IgD-negative memory B cell (primary cell): ENCODE results near the gene PLEKHM3. TPM values are rescaled to one million over a fixed set of nuclear protein-coding genes. Genes with fewer than 3 reads are reported as not detected.

Source experiments
- H3K27ac Mint-ChIP-seq, 3 donors: one replicate each; pipeline ENCODE4 v1.8.0; 2020 to 2022; ENCODE audit warnings: mild to moderate bottlenecking in 3 of 3, mixed read lengths in 3 of 3, moderate library complexity in 1 of 3
- H3K27me3 Mint-ChIP-seq: one replicate; pipeline ENCODE4 v1.8.0; 2021; ENCODE audit warnings: mixed read lengths
- H3K36me3 Mint-ChIP-seq: one replicate; pipeline ENCODE4 v1.8.0; 2020; ENCODE audit warnings: mild to moderate bottlenecking, mixed read lengths
- H3K4me1 Mint-ChIP-seq, 3 donors: one replicate each; pipeline ENCODE4 v1.8.0; 2020 to 2022; ENCODE audit warnings: mixed read lengths in 3 of 3, mild to moderate bottlenecking in 1 of 3
- H3K4me3 Mint-ChIP-seq, 4 donors: one replicate each; pipeline ENCODE4 v1.8.0; 2020 to 2022; ENCODE audit warnings: mild to moderate bottlenecking in 4 of 4, mixed read lengths in 4 of 4, moderate library complexity in 3 of 4
- H3K9me3 Mint-ChIP-seq, 3 donors: one replicate each; pipeline ENCODE4 v1.8.0; 2020 to 2021; ENCODE audit warnings: mixed read lengths in 3 of 3, mild to moderate bottlenecking in 1 of 3
- polyA plus RNA-seq: library from polyadenylated mRNA; unstranded; fragments of 300-500 nt; fragmentation: Illumina TruSeq; gene quantifications from one replicate; pipeline ENCODE4 v1.2.3, GENCODE V29; 2021

PLEKHM3 gene
- polyA plus RNA-seq, 1 donor from 2014 or later = 2.5 TPM

DNA sequence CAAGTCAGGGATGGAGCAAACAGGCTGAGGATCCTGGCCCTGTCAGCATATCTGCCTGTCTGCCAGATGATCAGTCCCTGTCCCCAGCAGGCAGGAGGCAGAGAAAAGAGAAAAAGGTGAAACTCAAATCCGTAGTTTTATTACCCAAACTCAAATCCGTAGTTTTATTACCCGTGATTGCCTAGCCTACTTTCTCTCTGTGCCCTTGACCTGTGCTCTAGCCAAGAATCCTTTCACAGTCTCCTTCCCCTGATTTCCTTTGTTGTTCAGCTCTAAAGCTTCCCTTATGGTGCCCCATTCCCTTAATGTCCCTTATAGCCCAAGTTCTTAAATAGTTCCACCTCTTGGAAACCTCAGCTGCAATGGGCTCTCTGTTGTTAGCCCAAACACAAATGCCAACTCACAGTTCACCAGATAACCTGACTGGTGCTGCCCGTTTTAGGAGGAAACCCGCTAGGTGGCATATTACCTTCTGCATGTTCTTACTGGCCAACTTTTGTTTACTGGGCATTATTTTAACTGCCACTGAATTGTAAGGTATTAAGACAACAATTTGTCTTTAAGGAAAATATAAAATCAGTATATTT lies 130.0 kb downstream of the PLEKHM3 start:
- no peak overlapping the region for H3K4me3 Mint-ChIP-seq
- H3K4me1 Mint-ChIP-seq = no peaks in the 10 kb centered on the region
- H3K9me3 Mint-ChIP-seq = no peaks in the 10 kb centered on the region
- H3K27me3 Mint-ChIP-seq = no peaks in the 10 kb centered on the region
- no peak overlapping the region for H3K27ac Mint-ChIP-seq
- no peaks in the 10 kb centered on the region for H3K36me3 Mint-ChIP-seq

DNA sequence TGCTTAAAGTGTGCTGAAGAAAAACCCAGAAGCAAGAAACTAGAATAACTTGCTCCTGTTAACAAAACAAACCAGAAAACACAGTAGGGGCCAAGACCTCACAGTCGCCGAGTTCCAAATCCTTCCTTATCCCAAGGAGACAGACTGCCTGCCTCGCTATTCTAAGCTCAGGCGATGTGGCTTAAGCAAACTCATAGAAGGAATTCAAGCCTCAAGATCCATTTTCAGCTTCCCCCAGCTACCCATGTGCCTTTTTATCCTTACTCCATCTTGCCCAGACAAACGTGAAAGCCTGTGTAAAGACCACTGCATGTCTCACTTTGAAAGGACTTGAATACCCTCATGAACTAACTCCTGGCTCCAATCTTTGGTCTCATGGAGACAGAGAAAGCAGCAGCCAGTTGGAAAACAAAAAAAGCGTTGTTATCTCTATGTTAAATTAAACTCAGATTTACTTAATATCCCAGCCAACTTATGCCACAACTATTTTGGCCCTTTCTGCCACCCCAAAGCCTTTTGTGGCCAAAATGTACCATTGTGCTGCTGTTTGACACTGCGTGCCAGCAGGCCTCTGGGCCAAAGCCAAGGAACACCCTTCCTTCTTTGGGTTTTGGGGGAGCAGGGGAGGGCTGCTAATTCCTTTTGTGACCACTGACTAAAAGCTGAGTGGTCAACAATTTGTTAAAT lies 132.5 kb downstream of the PLEKHM3 start:
- Mint-ChIP-seq H3K27ac (peak overlapping the region in 1 of 3 donors; percentile 14), H3K9me3 (no peaks in the 10 kb centered on the region), H3K27me3 (no peaks in the 10 kb centered on the region), H3K4me1 (no peaks in the 10 kb centered on the region), H3K36me3 (no peaks in the 10 kb centered on the region), H3K4me3 (no peak overlapping the region)

DNA sequence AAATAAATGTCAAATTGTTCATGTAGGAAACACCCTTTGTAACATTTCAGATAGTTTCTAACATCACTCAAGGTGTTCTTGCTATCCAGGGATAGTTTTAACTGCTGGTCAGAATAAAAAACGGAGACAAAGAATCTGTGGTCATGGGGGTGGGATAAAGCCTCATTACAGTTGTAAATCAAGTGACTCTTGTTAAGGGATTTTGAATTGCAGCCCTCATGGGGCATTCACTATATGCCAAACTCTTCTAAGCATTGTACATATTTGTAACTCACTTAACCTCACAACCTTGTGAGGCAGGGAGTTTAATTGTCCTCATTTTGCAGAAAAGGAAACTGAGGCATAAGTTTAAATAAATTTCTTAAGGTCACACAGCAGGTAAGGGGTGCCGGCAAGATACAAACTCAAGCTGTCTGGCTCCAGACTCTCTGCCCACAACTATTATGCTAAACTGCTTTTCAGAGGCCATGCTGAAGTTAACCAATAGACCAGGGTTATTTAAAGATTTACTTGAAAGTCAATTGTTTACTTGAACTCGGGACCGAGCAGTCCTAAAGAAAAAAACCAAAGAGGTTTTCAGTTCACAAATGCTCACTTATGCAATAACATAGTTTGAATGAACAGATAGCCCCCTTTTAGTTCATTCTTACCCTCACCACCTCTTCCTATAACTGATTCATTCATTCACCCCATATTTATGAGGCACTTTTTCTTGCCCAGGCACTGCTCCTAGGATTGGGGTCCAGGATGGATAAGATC lies 134.1 kb downstream of the PLEKHM3 start:
- Mint-ChIP-seq H3K36me3 (peaks cover 2% of the 10 kb centered on the region), H3K4me3 (no peak overlapping the region), H3K27me3 (no peaks in the 10 kb centered on the region), H3K4me1 (no peaks in the 10 kb centered on the region), H3K9me3 (no peaks in the 10 kb centered on the region), H3K27ac (peak overlapping the region in 1 of 3 donors; percentile 13)

DNA sequence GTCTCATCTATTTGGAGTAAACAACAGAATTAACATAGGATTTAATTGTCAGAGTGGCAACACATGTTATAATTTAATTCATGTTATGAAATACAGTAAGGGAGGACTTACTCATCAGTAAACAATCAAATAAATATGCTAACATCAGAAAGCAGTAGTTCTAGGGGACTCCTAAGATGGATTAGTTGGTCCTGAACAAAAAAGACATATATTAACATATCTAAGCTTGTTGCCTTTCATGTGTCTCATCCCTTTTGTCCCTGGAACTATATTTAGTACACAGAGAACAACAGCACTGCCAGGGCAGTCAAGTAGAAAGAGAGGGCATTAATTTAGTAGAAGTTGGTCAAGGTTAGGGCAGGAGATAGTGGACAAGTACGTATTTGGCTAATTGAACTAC lies 137.8 kb downstream of the PLEKHM3 start:
- H3K9me3 Mint-ChIP-seq = no peaks in the 10 kb centered on the region
- no peak overlapping the region for H3K27ac Mint-ChIP-seq
- peaks cover 0 to 2% (median 0%) of the 10 kb centered on the region in 3 donors for H3K4me1 Mint-ChIP-seq
- no peaks in the 10 kb centered on the region for H3K27me3 Mint-ChIP-seq
- H3K36me3 Mint-ChIP-seq = peaks cover 2% of the 10 kb centered on the region
- no peak overlapping the region for H3K4me3 Mint-ChIP-seq

DNA sequence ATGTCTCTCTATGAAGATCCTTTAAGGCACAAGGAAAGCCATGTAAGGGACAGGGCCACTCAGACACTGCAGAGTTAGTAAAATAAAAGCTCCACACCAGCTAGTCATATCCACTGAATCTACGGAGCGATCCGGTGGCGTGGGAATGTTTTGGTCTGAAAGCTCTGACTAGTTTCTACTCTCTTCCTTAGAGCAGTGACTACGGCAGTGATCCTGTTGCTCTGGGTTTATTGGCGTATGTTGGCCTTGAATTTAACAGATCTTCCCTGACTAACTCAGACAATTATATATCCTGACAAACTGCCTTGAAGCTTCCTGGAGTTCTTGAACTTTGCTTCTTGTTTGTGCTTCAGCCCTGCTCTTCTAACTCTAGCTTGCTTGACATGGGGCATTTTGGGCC lies 140.3 kb downstream of the PLEKHM3 start:
- H3K36me3 Mint-ChIP-seq = peaks cover 2% of the 10 kb centered on the region
- no peaks in the 10 kb centered on the region for H3K27me3 Mint-ChIP-seq
- H3K9me3 Mint-ChIP-seq = no peaks in the 10 kb centered on the region
- H3K27ac Mint-ChIP-seq = no peak overlapping the region
- H3K4me3 Mint-ChIP-seq = no peak overlapping the region
- H3K4me1 Mint-ChIP-seq = peaks cover 0 to 2% (median 0%) of the 10 kb centered on the region in 3 donors

DNA sequence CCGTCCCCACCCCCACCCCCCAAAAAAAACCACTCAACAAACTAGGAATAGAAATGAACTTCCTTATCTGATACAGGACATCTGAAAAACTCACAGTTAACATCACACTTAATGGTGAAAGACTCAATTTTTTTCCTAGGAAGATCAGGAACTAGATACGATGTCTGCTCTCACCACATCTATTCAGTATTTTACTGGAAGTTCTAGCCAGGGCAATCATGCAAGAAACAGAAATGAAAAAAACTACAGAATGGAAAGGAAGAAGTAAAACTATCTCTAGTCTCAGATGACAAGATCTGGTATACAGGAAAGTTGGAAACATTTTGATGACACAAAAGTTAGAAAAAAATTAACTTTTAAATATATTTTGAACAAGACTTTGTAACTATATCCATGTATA lies 141.2 kb downstream of the PLEKHM3 start:
- H3K4me3 Mint-ChIP-seq = no peak overlapping the region
- peaks cover 2% of the 10 kb centered on the region for H3K36me3 Mint-ChIP-seq
- peaks cover 0 to 2% (median 0%) of the 10 kb centered on the region in 3 donors for H3K4me1 Mint-ChIP-seq
- H3K27me3 Mint-ChIP-seq = no peaks in the 10 kb centered on the region
- H3K27ac Mint-ChIP-seq = no peak overlapping the region
- no peaks in the 10 kb centered on the region for H3K9me3 Mint-ChIP-seq

DNA sequence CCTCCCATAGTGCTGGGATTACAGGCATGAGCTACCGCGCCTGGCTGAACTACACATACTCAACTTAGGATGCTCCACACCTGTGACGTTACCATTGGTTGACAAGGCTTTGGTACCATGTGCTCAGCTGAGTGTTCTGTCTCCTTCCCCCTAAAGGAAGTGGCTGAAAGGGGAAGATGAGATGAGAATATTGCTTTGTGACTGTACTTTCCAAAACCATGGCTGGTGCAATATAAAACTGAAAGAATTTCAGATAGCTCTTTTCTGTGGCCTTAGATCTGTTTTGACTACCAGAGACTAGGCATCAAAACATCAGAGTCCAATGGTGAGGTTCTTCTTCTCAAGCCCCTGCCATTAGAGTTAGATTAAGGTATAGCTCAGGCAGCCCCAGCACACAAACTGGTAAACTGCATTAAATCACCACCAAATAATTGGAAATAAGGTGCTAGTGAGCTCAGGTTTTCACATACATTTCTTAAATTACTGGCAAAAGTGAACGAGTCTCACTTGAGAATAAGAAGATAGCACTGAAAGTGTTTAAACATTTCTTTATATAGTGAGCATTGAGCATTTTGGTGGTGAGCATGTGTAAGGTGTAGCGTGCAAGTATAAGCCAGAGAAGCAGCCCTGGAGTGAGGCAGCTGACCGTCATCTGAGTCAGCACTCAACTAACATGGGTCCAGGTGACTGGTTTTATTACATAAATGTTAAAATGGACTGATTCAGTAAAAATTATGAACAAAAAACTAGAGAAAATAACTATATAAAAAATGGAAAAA lies 142.1 kb downstream of the PLEKHM3 start:
- Mint-ChIP-seq H3K36me3 (peaks cover 2% of the 10 kb centered on the region), H3K9me3 (no peaks in the 10 kb centered on the region), H3K27ac (no peak overlapping the region), H3K4me3 (no peak overlapping the region), H3K27me3 (no peaks in the 10 kb centered on the region), H3K4me1 (peaks cover 0 to 2% (median 0%) of the 10 kb centered on the region in 3 donors)

DNA sequence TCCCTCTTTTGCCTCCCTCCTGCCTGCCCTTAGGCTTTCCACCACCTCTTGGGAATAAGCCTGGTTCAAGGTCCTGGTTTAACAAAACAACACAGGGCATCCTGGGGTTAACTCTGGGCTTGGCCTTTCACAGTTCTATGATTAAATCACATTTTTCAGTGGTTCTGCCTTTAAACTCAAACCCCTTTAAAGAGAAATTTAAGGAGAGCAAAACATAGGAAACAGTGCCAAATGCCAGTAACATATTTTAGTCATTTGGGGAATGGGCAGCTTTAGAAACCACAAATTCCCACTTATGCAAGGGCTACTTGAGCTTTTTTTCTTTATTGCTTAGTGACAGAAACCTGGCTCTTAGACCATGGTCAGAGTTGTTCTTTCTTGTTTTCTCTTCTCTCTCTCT lies 143.4 kb downstream of the PLEKHM3 start:
- Mint-ChIP-seq H3K4me1 (peaks cover 0 to 2% (median 0%) of the 10 kb centered on the region in 3 donors), H3K27ac (no peak overlapping the region), H3K36me3 (no peaks in the 10 kb centered on the region), H3K4me3 (no peak overlapping the region), H3K27me3 (no peaks in the 10 kb centered on the region), H3K9me3 (no peaks in the 10 kb centered on the region)

DNA sequence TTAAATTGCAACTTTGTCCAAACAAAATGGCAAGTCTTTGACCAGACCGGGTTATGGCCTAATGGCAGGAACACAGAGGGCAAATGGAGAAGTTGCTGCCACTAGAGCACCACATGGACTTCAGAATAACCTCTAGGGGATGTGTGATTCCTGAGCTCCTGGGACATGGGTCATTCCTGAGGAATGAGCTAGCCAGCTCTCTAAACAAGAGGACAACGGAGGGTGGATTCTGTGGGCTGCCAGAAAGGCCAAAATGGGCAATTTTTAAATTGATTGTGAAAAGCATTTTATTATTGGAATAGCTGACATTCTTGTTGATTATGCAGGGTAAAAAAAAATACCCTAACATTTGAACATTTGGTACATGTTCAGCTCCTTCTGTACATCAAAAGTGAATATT lies 145.8 kb downstream of the PLEKHM3 start:
- no peaks in the 10 kb centered on the region for H3K36me3 Mint-ChIP-seq
- no peaks in the 10 kb centered on the region for H3K9me3 Mint-ChIP-seq
- no peak overlapping the region for H3K27ac Mint-ChIP-seq
- peaks cover 0 to 2% (median 0%) of the 10 kb centered on the region in 3 donors for H3K4me1 Mint-ChIP-seq
- H3K4me3 Mint-ChIP-seq = no peak overlapping the region
- H3K27me3 Mint-ChIP-seq = no peaks in the 10 kb centered on the region

DNA sequence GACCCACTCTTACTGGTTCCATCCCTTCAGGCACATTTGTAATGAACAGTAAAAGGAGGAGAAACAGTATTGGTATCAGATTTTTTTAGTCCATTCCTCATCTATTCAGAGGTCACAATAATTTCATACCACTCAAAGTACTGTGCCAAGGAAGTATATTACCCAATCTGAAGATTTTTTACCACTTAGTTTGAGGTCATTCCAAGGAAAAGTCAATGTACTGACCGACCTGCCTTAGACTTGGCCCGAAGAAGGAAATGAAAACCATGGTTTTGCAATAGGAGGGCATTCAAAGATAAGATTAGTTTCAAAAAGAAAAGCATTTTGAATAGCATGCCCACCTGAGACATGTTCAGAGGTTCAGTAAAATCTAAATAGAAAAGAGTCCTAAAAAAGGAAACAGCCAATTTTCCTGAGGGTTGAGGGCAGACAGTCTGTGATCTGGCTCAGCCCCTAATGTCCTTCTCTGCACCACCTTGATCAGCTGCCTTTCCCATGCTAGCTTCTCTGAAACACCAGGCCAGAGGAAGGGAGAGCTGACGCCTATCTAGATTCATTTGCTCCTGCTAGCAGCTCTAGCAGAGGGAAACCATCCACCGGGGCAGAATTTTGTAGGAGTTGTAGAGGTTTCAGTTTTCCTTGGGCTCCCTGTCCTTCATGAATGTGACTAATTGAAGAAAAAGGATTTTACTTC lies 148.3 kb downstream of the PLEKHM3 start:
- Mint-ChIP-seq H3K27me3 (no peaks in the 10 kb centered on the region), H3K4me3 (no peak overlapping the region), H3K27ac (no peak overlapping the region), H3K9me3 (no peaks in the 10 kb centered on the region), H3K4me1 (no peaks in the 10 kb centered on the region), H3K36me3 (no peaks in the 10 kb centered on the region)

DNA sequence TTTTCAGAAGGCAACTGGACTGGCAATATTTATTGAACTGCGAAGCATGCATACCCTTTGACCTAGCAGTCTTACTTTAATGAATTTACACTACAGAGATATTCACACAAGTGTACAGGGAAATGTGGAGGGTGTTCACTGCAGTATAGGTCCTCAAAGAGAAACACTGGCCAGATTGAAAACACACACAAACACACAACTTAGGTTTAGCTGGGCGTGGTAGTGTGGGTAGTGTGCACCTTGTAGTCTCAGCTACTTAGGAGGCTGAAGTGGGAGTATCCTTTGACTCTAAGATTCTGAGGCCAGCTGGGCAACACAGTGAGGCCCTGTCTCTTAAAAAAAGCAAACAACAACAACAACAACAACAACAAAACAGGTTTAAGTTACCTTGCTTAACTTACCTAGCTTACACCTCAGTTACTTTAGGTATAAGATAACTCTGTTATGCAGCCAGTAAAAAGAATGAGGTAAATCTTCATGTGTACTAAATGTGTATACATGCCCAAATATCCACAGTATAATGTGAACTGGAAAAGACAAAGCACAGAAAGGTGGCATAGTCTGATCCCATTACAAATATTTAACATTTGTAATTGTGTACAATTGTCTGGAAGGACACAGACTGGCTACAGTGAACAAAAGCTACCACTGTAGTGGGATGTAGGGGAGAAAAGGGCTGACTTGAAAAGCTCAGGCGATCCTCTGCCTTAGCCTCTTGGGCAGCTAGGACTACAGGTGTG lies 149.7 kb downstream of the PLEKHM3 start:
- no peak overlapping the region for H3K27ac Mint-ChIP-seq
- no peaks in the 10 kb centered on the region for H3K4me1 Mint-ChIP-seq
- no peaks in the 10 kb centered on the region for H3K36me3 Mint-ChIP-seq
- H3K4me3 Mint-ChIP-seq = no peak overlapping the region
- H3K9me3 Mint-ChIP-seq = no peaks in the 10 kb centered on the region
- H3K27me3 Mint-ChIP-seq = no peaks in the 10 kb centered on the region

DNA sequence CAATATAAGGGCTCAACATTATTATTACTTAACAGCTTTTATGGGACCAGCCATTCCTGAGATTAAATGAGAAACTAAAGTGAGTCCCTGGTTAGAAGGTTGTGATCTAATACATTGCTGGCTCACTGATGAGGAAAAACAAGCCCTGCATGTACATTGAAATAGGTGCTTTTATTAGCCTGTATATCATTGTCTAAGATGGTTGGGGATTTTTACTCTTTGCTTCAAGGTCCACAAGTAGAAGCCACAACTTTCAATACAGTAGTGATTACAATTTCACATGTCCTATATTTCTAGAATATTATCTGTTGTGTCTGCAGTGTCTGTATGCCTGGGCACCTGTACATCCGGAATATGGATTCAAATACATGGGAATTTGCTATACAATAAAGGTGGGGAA lies 151.5 kb downstream of the PLEKHM3 start:
- no peak overlapping the region for H3K27ac Mint-ChIP-seq

DNA sequence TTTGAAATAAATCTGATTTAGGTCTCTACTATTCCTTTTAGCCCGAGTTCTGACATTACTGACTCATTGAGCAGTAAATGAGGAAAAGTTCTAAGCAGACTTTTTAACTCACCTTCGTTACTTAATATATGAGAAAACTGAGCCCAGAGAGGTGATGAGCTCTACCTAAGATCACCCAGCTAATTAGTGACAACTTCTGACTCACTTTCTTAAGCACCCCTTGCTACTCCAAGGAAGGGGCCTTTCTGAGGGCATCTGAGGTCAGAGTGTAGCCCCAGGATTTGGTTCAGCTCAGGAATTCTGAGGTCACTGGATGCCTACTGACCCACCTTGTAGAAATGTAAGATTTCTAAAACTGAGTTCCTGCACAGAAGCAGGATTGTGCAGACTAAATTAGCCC lies 153.4 kb downstream of the PLEKHM3 start:
- Mint-ChIP-seq H3K27me3 (no peaks in the 10 kb centered on the region), H3K9me3 (no peaks in the 10 kb centered on the region), H3K36me3 (peaks cover 8% of the 10 kb centered on the region), H3K4me3 (no peak overlapping the region), H3K27ac (no peak overlapping the region), H3K4me1 (no peaks in the 10 kb centered on the region)

More for the DNA sequence above, 151.5 kb downstream of the PLEKHM3 start:
- Mint-ChIP-seq H3K27me3 (no peaks in the 10 kb centered on the region), H3K9me3 (no peaks in the 10 kb centered on the region), H3K36me3 (peaks cover 2% of the 10 kb centered on the region), H3K4me3 (no peak overlapping the region), H3K4me1 (no peaks in the 10 kb centered on the region)

DNA sequence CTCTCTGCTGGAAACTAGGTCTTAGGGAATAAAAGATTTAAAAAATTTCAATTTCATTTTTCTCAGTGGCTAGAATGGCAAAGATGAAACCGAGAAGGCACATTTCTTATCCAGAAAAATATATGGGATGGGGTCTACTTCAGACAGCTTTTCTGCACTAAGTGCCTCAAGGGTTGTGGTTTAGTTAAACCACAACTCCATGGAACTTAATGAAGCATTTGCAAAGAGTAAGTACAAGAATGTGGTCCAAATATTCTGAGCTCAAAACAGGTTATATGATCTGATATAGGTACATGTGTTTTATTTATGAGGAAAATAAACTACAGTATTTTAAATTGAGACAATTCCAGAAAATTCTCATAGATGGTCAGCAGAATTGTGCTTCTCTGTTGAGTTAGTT lies 153.8 kb downstream of the PLEKHM3 start:
- no peaks in the 10 kb centered on the region for H3K9me3 Mint-ChIP-seq
- no peaks in the 10 kb centered on the region for H3K4me1 Mint-ChIP-seq
- no peaks in the 10 kb centered on the region for H3K27me3 Mint-ChIP-seq
- no peak overlapping the region for H3K27ac Mint-ChIP-seq
- H3K4me3 Mint-ChIP-seq = no peak overlapping the region
- peaks cover 8% of the 10 kb centered on the region for H3K36me3 Mint-ChIP-seq
